Astrocyte of the spinal cord (primary cell): ENCODE results near the gene GRIN3A.

Experiments used
- DNase-seq: peaks from one replicate; pipeline ENCODE4 v3.0.0; 2011; ENCODE audit warnings: low read depth, low spot score
- H3K4me3 ChIP-seq: 2 replicates; pipeline ENCODE4 v1.5.1; 2011; ENCODE audit warnings: low read depth, mild to moderate bottlenecking, low read length, moderate library complexity
- CTCF ChIP-seq: IDR thresholded peaks from 2 replicates; pipeline ENCODE4 v1.5.1; 2012; ENCODE audit warnings: low read depth, mild to moderate bottlenecking, low read length, inconsistent platforms
- in situ Hi-C: cut with HindIII; loops from 2 replicates; pipeline ENCODE4 v1.10.0; 2017; ENCODE audit warnings: low sequenced_read_pairs

GRIN3A gene

DNA sequence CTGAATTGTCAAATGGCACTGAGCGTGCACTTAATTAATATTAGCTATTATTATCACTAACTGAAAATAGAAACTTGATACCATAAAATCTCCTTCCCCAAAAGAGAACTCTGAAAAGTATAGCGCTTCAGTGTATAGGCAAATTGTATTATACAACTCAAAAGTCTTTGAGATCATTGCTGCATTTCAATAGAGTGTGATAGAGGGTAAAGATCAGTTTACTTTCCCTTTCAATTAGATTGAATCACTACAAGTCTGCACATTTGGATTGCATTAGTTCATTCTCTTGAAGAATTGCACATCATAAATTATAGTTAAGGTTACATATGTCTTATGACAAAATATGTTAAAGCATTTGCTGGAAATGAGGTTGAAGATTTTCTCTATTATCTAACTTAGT is 13.4 kb upstream of the GRIN3A start:
- no peak for DNase-seq
- TF ChIP-seq CTCF = no peak
- no peak overlapping the region for H3K4me3 ChIP-seq
- in situ Hi-C loops = no loop called here

GRCh38 chr9:101739311-101739710 is 864 bp upstream of the GRIN3A start:
- in situ Hi-C loops = no loop called here
- no peak for DNase-seq
- no peak for TF ChIP-seq CTCF
- no peak overlapping the region for H3K4me3 ChIP-seq

DNA sequence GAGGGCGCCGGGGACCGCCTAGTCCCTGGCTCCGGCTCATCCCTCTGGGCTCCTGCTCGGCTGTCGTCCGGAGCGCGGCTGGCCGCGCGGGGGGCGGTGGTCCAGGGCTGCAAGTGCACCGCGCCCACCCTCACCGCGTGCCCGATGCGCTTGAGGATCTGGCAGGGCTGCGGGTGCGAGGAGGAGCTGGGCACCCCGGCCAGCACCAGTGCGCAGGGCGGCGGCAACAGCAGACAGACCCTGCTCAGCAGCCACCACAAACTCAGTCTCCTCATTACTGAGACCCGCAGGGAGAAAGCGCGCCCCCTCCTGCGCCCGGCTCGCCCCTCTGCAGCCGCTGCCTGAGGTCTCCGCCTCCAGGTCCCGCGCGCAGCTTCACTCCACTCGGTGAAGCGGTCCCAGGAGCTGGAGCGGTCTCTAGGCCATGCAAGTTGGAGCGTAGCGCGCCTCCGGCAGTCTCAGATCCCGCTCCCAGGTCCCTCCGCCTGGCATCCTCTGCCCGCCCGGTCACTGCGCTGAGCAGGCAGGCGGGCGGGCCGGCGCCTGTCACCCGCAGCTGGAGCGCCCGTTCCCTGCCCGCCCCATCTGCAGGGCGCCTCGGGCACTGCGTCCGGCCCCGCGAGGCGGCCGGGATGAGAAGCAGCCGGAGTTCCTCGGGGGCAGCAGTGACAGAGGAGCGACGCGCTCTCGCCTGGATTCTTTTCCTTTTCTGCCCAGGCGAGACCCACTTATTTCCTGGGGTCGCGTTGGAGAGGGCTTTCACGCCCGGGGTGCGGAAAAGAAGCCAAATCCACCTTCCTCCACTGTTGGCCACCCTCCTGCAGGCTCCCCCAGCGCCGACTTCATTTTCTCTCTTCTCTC is 512 bp downstream of the GRIN3A start:
- in situ Hi-C loops = no loop called here
- no peak overlapping the region for H3K4me3 ChIP-seq
- DNase-seq = no peak
- no peak for TF ChIP-seq CTCF

GRCh38 chr9:101737165-101737704 is 1.2 kb downstream of the GRIN3A start:
- no peak overlapping the region for H3K4me3 ChIP-seq
- no peak for TF ChIP-seq CTCF
- in situ Hi-C loops = no loop called here
- no peak for DNase-seq

DNA sequence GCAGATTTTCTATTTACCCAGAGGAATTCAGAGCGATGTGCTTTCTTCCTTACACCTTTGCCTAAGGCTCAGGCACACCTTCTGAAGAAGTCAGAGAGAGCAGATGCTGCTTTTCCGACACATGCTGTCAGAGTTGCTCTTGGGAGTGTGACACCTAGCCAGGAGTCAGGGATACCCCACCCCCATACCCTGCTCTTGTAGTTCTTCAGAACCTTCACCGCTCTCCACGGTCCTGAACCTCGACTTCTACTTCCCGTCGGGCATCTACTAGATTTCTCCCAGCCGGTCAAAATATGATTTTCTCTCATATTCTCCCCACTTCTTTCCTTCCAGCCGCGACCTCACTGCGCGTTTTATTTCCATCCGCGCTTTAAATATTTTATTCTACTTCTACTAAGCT is 1.7 kb downstream of the GRIN3A start:
- DNase-seq = no peak
- no peak for TF ChIP-seq CTCF
- in situ Hi-C loops = no loop called here
- H3K4me3 ChIP-seq = no peak overlapping the region

DNA sequence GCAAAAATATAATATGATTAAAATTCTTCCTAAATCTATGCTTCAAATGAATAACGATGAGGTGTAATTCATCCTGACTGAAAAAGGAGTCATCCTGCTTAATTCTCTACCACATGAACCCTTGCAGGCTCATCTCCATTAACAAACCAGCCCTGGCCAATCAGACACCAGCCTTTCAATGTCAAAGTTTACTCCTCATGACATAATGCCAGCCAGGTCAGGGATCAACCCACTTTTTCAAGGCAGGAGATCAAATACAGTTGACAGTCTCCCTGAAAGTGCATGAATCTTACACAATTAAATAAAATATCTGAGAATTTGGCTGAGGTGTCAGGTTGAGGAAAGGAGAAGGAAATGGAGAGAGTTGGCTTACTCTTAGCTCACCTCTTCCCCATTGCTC is 7.0 kb downstream of the GRIN3A start:
- H3K4me3 ChIP-seq = no peak overlapping the region
- in situ Hi-C loops = no loop called here
- no peak for DNase-seq
- TF ChIP-seq CTCF = no peak
